Measurements from ENCODE around the gene ASB15.

ASB15 gene

DNA sequence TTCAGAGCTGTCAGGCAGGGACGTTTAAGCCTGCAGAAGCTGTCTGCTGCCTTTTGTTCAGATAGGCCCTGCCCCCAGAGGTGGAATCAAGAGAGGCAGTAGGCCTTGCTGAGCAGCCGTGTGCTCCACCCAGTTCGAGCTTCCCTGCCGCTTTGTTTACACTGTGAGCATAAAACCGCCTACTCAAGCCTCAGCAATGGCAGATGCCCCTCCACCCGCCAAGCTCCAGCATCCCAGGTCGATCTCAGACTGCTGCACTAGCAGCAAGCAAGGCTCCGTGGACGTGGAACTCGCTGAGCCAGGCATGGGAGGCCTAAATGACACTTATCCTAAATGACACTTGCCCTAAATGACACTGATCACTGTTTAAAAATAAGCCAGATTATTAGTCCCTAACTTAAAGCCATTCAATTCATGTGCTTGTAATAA, 6.8 kb upstream of the ASB15 start (continued):
- TF ChIP-seq GLI4 (tag by site-specific recombination; IDR thresholded peaks at IDR 0.05): no peak
- no peak for TF ChIP-seq OSR2 (tag by site-specific recombination; IDR thresholded peaks at IDR 0.05)
- TF ChIP-seq OVOL3 (tag by site-specific recombination; IDR thresholded peaks at IDR 0.05): no peak
- no peak for TF ChIP-seq KLF7 (tag by site-specific recombination; IDR thresholded peaks at IDR 0.05; ENCODE audit: borderline replicate concordance)
- TF ChIP-seq ZFHX2 (tag by site-specific recombination; conservative IDR thresholded peaks at IDR 0.05): peak; percentile 70
- TF ChIP-seq KLF10 (tag by site-specific recombination; IDR thresholded peaks at IDR 0.05): no peak
- TF ChIP-seq ZNF639 (tag by site-specific recombination; IDR thresholded peaks at IDR 0.05): no peak
- TF ChIP-seq ZNF791 (tag by site-specific recombination; IDR thresholded peaks at IDR 0.05): no peak
- 0 out of 2 replicates have a peak, but pooled peaks have one; percentile 10 for TF ChIP-seq KLF1 (tag by site-specific recombination; IDR thresholded peaks at IDR 0.05)
- TF ChIP-seq ZBTB44 (tag by site-specific recombination; IDR thresholded peaks at IDR 0.05): no peak
- TF ChIP-seq ZNF211 (tag by site-specific recombination; IDR thresholded peaks at IDR 0.05; ENCODE audit: low read depth): no peak
- peak; percentile 51; the same call in 1 of the 2 replicates for TF ChIP-seq ZBTB17 (tag by site-specific recombination; IDR thresholded peaks at IDR 0.05)
- TF ChIP-seq HOXC10 (CRISPR knock-in tag; IDR thresholded peaks at IDR 0.05): no peak
- TF ChIP-seq ZNF624 (tag by site-specific recombination; IDR thresholded peaks at IDR 0.05): no peak
- 0 out of 2 replicates have a peak, but pooled peaks have one; percentile 46 for TF ChIP-seq EGR2 (tag by site-specific recombination; IDR thresholded peaks at IDR 0.05; ENCODE audit: low read depth)
- no peak for TF ChIP-seq ZBTB11 (tag by site-specific recombination; conservative IDR thresholded peaks at IDR 0.05; ENCODE audit: low read depth)
- no peak for TF ChIP-seq REPIN1 (tag by site-specific recombination; IDR thresholded peaks at IDR 0.05; ENCODE audit: low read depth)
- no peak for TF ChIP-seq ZNF394 (tag by site-specific recombination; IDR thresholded peaks at IDR 0.05; ENCODE audit: borderline replicate concordance)
- no peak for TF ChIP-seq TRIM28 (IDR thresholded peaks at IDR 0.05; ENCODE audit: borderline replicate concordance, low read length)
- TF ChIP-seq, protein P1, sequence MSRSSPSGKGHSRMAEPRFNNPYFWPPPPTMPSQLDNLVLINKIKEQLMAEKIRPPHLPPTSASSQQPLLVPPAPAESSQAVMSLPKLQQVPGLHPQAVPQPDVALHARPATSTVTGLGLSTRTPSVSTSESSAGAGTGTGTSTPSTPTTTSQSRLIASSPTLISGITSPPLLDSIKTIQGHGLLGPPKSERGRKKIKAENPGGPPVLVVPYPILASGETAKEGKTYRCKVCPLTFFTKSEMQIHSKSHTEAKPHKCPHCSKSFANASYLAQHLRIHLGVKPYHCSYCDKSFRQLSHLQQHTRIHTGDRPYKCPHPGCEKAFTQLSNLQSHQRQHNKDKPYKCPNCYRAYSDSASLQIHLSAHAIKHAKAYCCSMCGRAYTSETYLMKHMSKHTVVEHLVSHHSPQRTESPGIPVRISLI (tag by site-specific recombination; IDR thresholded peaks at IDR 0.05): no peak
- no peak for TF ChIP-seq ZNF48 (tag by site-specific recombination; IDR thresholded peaks at IDR 0.05)
- TF ChIP-seq ZNF843 (tag by site-specific recombination; IDR thresholded peaks at IDR 0.05): no peak
- TF ChIP-seq ZNF223 (tag by site-specific recombination; IDR thresholded peaks at IDR 0.05): no peak
- TF ChIP-seq, protein P2, sequence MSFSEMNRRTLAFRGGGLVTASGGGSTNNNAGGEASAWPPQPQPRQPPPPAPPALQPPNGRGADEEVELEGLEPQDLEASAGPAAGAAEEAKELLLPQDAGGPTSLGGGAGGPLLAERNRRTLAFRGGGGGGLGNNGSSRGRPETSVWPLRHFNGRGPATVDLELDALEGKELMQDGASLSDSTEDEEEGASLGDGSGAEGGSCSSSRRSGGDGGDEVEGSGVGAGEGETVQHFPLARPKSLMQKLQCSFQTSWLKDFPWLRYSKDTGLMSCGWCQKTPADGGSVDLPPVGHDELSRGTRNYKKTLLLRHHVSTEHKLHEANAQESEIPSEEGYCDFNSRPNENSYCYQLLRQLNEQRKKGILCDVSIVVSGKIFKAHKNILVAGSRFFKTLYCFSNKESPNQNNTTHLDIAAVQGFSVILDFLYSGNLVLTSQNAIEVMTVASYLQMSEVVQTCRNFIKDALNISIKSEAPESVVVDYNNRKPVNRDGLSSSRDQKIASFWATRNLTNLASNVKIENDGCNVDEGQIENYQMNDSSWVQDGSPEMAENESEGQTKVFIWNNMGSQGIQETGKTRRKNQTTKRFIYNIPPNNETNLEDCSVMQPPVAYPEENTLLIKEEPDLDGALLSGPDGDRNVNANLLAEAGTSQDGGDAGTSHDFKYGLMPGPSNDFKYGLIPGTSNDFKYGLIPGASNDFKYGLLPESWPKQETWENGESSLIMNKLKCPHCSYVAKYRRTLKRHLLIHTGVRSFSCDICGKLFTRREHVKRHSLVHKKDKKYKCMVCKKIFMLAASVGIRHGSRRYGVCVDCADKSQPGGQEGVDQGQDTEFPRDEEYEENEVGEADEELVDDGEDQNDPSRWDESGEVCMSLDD (tag by site-specific recombination; IDR thresholded peaks at IDR 0.05): no peak
- TF ChIP-seq GLIS1 (tag by site-specific recombination; IDR thresholded peaks at IDR 0.05): no peak
- no peak for TF ChIP-seq ZNF350 (tag by site-specific recombination; IDR thresholded peaks at IDR 0.05)
- no peak for TF ChIP-seq ZNF658 (tag by site-specific recombination; IDR thresholded peaks at IDR 0.05)

Measured in HEK293 (cell line).